ENCODE measurements around the gene RUNX2. TPM values are rescaled to one million over a fixed set of nuclear protein-coding genes. Genes with fewer than 3 reads are reported as not detected.

The RUNX2 gene
- total and polyA plus RNA-seq, 2 of the 8 experiments (the other 6 are each of a cell fraction or from before 2014, with no cell fraction given) = 0.26 to 1.2 TPM

DNA sequence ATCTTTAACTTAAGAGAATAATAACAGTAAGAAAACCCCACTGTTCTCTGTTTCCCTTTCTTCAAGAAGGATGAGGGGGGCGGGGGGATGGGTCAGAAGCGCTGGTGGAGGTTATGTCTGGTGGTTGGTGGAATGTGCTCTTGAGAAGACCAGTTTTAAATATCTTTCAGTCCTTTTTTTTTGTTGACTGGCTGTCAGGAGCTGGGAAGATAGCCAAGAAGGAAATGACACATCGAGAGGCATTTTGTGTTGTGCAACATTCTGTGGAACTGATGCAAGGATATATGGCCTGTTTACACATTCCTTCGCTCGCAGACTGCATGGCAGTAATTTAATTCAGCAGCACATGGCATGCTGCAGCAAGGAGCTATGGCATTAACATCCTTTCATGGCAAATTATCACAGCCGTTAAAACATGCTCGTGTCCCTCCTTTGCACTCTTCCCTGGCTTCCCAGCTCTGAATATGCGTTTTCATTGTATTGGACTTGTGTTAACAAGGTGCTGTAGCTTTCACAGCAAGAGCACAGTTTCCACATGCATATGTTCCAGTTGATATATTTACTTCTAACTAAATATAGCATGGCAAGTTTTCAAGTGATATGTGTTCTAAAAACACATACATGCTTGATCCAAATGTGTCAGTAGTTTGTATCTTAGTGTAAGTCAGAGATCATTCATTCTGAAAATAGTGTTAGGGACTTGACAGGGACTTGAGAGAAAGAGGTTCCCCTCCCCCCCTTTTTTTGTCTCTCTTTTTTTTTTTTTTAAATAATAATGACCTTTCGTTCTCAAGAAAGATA is 117.8 kb downstream of the RUNX2 start (continued):
- TF ChIP-seq, protein P1, sequence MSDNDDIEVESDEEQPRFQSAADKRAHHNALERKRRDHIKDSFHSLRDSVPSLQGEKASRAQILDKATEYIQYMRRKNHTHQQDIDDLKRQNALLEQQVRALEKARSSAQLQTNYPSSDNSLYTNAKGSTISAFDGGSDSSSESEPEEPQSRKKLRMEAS (IDR thresholded peaks at IDR 0.05) = peak; percentile 40; the same call in 1 of the 2 replicates
- no peak for TF ChIP-seq POU5F1 (IDR thresholded peaks at IDR 0.05; ENCODE audit: low read depth, low read length)
- TF ChIP-seq ZNF274 (IDR thresholded peaks at IDR 0.05; ENCODE audit: borderline replicate concordance, extremely low read depth, low read length) = no peak
- TF ChIP-seq KDM4A (IDR thresholded peaks at IDR 0.05; ENCODE audit: low read depth, low read length, severe bottlenecking) = no peak
- no peak for TF ChIP-seq GABPA (IDR thresholded peaks at IDR 0.05; ENCODE audit: borderline replicate concordance, insufficient read depth, low read length)
- TF ChIP-seq JUND (IDR thresholded peaks at IDR 0.05; ENCODE audit: low read length) = peak; percentile 35; the same call in 1 of the 2 replicates
- peak; percentile 99 for TF ChIP-seq CEBPB (IDR thresholded peaks at IDR 0.05; ENCODE audit: low read depth, low read length)

Data from H1 (cell line).